ENCODE data around the gene PNPT1.
"Not testable (repeated sequence)": the region's sequence is repeated elsewhere in the genome, so short reads cannot be mapped to it uniquely, and the experiment has no call there.

PNPT1 gene

GRCh38 chr2:55653255-55653654 lies 40.4 kb downstream of the PNPT1 start:
- DNase-seq = no peak

GRCh38 chr2:55649211-55649610 lies 44.4 kb downstream of the PNPT1 start:
- DNase-seq = no peak

GRCh38 chr2:55636831-55637230 lies 56.8 kb downstream of the PNPT1 start:
- DNase-seq = no peak

GRCh38 chr2:55628931-55629330 lies 64.7 kb downstream of the PNPT1 start:
- DNase-seq = no peak

- DNase-seq = no peak
These were observed 65.7 kb downstream of the PNPT1 start for GRCh38 chr2:55627915-55628314.

- no peak for DNase-seq
These were observed 71.8 kb downstream of the PNPT1 start for GRCh38 chr2:55621802-55622201.

- peak in 1 of 2 donors; percentile 38 for DNase-seq
These were observed 73.4 kb downstream of the PNPT1 start for GRCh38 chr2:55620123-55620779.

- peak; percentile 57 to 71 for DNase-seq
These were observed 75.2 kb downstream of the PNPT1 start for GRCh38 chr2:55618275-55619055.

GRCh38 chr2:55618025-55618274 lies 75.7 kb downstream of the PNPT1 start:
- no peak for DNase-seq

GRCh38 chr2:55617175-55618024 lies 76.2 kb downstream of the PNPT1 start, which contains the start of gene PPP4R3B:
TSS of gene PPP4R3B (minus strand) at chr2:55617622. CDS start at chr2:55617285, 337 bp downstream.
- peak; percentile 100 for DNase-seq

- DNase-seq = peak; percentile 61 to 78
These were observed 77.0 kb downstream of the PNPT1 start for GRCh38 chr2:55616551-55617174.

GRCh38 chr2:55611997-55612396 lies 81.6 kb downstream of the PNPT1 start:
- DNase-seq = no peak

- no peak for DNase-seq
These were observed 82.5 kb downstream of the PNPT1 start for GRCh38 chr2:55610954-55611743.

GRCh38 chr2:55609938-55610578 lies 83.6 kb downstream of the PNPT1 start:
- no peak for DNase-seq

GRCh38 chr2:55609193-55609794 lies 84.3 kb downstream of the PNPT1 start:
- DNase-seq = no peak

GRCh38 chr2:55607717-55608116 lies 85.9 kb downstream of the PNPT1 start:
- DNase-seq = no peak

GRCh38 chr2:55604027-55604565 lies 89.5 kb downstream of the PNPT1 start:
- DNase-seq = no peak

GRCh38 chr2:55601849-55602248 lies 91.8 kb downstream of the PNPT1 start:
- DNase-seq = no peak

GRCh38 chr2:55598056-55598795 lies 95.4 kb downstream of the PNPT1 start:
- no peak for DNase-seq

- not testable (repeated sequence) for DNase-seq
These were observed 96.8 kb downstream of the PNPT1 start for GRCh38 chr2:55596795-55597194.

Measured in CD4-positive, alpha-beta T cell treated with Interferon alpha-2 for 1 hour (primary cell).